Activated CD4-positive, alpha-beta T cell treated with anti-CD3 and anti-CD28 coated beads for 36 hours (primary cell): ENCODE data around the gene EMX2. TPM values are rescaled to one million over a fixed set of nuclear protein-coding genes. Genes with fewer than 3 reads are reported as not detected.

Source experiments
- ATAC-seq: fragments of 200-7000 bp; cut with Tn5 transposase; one replicate; pipeline ENCODE4 v1.10.0; 2021; ENCODE audit warnings: mild to moderate bottlenecking, moderate library complexity
- CTCF ChIA-PET: fragments of 350-600 bp; sonication (Branson Sonifier 250); formaldehyde crosslinking; loops from one replicate; lab custom pipeline; 2021; ENCODE audit warnings: antibody characterized with exemption; lab: Charles Lee
- POLR2A ChIA-PET: fragments of 350-600 bp; sonication (Branson Sonifier 250); formaldehyde crosslinking; loops from one replicate; lab custom pipeline; 2021; ENCODE audit warnings: antibody characterized with exemption, inconsistent platforms; lab: Charles Lee
- DNase-seq: peaks from one replicate; pipeline ENCODE4 v3.0.0-alpha.2; 2020
- H3K27ac Mint-ChIP-seq: one replicate; pipeline ENCODE4 v1.8.0; 2021; ENCODE audit warnings: mixed read lengths
- H3K27me3 Mint-ChIP-seq: one replicate; pipeline ENCODE4 v1.8.0; 2021; ENCODE audit warnings: mixed read lengths
- H3K36me3 Mint-ChIP-seq: one replicate; pipeline ENCODE4 v1.8.0; 2021; ENCODE audit warnings: low read depth, mixed read lengths
- H3K4me1 Mint-ChIP-seq: one replicate; pipeline ENCODE4 v1.8.0; 2021; ENCODE audit warnings: mixed read lengths
- H3K4me3 Mint-ChIP-seq: one replicate; pipeline ENCODE4 v1.8.0; 2021; ENCODE audit warnings: mild to moderate bottlenecking, moderate library complexity, mixed read lengths
- H3K9me3 Mint-ChIP-seq: one replicate; pipeline ENCODE4 v1.8.0; 2021; ENCODE audit warnings: low read depth, mixed read lengths
- intact Hi-C, 2 experiments: fragments of 100-400 bp; cut with DNase I in 1 of 2; cut with micrococcal nuclease in 1 of 2; formaldehyde crosslinking; loops; one replicate each; pipeline versions ENCODE4 v1.14.2 to v1.15.1; 2022 to 2024; cut with DNase I, micrococcal nuclease
- total RNA-seq, 2 experiments: library from RNA; stranded (reverse); gene quantifications; one replicate each; pipeline ENCODE4 v1.2.3, GENCODE V29; 2021

Gene EMX2
- total RNA-seq, 2 experiments from 2014 or later = not detected

- H3K27me3 Mint-ChIP-seq = peaks cover 65% of the 10 kb centered on the region
- ATAC-seq (no peak), DNase-seq (no peak)
- peaks cover 6% of the 10 kb centered on the region for H3K4me1 Mint-ChIP-seq
- H3K9me3 Mint-ChIP-seq = no peaks in the 10 kb centered on the region
- H3K4me3 Mint-ChIP-seq = no peak overlapping the region
- H3K36me3 Mint-ChIP-seq = no peaks in the 10 kb centered on the region
- CTCF ChIA-PET = interaction anchor here (1.0 to 1.3 kb wide), 2 partner anchors 35 to 37 kb away, joined by 3 read pairs; no protein-coding TSS in a partner anchor
- no peak overlapping the region for H3K27ac Mint-ChIP-seq
- intact Hi-C loops = loop anchor here (2.0 to 10.0 kb wide), 4 partner anchors 15 to 205 kb away; no protein-coding TSS in a partner anchor
- POLR2A ChIA-PET = no interaction called here
Observed at GRCh38 chr10:117532003-117532385, 10.6 kb upstream of the EMX2 start.

DNA sequence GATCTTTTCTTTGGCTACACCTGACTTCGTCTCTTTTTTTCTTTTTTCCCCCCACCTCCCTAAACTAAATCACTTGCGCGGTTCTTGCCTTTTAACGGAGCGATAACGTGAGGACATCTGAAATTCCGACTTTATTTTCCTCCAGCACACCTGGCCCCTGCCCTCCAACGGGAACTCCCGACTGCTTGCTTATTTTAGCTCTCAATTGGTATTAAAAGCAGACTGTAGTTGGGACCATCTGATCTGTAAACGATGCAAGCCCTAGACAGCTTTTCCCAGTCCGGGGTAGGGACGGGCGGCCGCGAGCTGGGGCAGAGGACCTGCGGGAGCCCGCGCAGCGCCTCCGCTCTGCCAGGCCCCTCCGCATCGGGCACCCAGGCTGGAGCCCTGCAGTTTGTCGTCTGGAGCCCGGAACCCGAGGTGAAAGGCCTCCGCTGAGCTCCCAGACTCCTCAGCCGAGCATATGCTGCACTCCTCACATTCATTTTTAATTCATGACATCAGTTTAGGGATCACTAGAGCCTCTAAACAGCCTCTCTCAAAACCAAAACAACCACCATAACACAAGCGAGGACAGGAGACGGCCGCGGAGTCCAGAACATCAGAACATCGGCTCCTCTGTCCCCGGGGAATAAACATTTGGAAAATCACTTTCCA lies 10.0 kb upstream of the EMX2 start:
- no peak overlapping the region for H3K27ac Mint-ChIP-seq
- no peak for DNase-seq
- ChIA-PET CTCF (interaction anchor here (1.0 to 1.3 kb wide), 2 partner anchors 36 to 927 kb away, joined by 3 to 4 read pairs; no protein-coding TSS in a partner anchor), POLR2A (no interaction called here)
- peaks cover 6% of the 10 kb centered on the region for H3K4me1 Mint-ChIP-seq
- H3K36me3 Mint-ChIP-seq = no peaks in the 10 kb centered on the region
- no peaks in the 10 kb centered on the region for H3K9me3 Mint-ChIP-seq
- no peak for ATAC-seq
- peaks cover 65% of the 10 kb centered on the region for H3K27me3 Mint-ChIP-seq
- no peak overlapping the region for H3K4me3 Mint-ChIP-seq
- intact Hi-C loops = loop anchor here (1.0 to 10.0 kb wide), 5 partner anchors 9 to 205 kb away; no protein-coding TSS in a partner anchor

- Mint-ChIP-seq H3K9me3 (no peaks in the 10 kb centered on the region), H3K27me3 (peaks cover 66% of the 10 kb centered on the region), H3K36me3 (no peaks in the 10 kb centered on the region), H3K4me1 (peaks cover 9% of the 10 kb centered on the region), H3K27ac (no peak overlapping the region), H3K4me3 (no peak overlapping the region)
- no peak for DNase-seq
- intact Hi-C loops = loop anchor here (1.0 to 10.0 kb wide), 6 partner anchors 8 to 367 kb away; no protein-coding TSS in a partner anchor
- CTCF ChIA-PET = interaction anchor here (1.0 kb wide), 2 partner anchors 13 to 926 kb away, joined by 3 to 4 read pairs; no protein-coding TSS in a partner anchor
- no peak for ATAC-seq
- POLR2A ChIA-PET = no interaction called here
Observed at GRCh38 chr10:117533507-117534281, 8.9 kb upstream of the EMX2 start.

DNA sequence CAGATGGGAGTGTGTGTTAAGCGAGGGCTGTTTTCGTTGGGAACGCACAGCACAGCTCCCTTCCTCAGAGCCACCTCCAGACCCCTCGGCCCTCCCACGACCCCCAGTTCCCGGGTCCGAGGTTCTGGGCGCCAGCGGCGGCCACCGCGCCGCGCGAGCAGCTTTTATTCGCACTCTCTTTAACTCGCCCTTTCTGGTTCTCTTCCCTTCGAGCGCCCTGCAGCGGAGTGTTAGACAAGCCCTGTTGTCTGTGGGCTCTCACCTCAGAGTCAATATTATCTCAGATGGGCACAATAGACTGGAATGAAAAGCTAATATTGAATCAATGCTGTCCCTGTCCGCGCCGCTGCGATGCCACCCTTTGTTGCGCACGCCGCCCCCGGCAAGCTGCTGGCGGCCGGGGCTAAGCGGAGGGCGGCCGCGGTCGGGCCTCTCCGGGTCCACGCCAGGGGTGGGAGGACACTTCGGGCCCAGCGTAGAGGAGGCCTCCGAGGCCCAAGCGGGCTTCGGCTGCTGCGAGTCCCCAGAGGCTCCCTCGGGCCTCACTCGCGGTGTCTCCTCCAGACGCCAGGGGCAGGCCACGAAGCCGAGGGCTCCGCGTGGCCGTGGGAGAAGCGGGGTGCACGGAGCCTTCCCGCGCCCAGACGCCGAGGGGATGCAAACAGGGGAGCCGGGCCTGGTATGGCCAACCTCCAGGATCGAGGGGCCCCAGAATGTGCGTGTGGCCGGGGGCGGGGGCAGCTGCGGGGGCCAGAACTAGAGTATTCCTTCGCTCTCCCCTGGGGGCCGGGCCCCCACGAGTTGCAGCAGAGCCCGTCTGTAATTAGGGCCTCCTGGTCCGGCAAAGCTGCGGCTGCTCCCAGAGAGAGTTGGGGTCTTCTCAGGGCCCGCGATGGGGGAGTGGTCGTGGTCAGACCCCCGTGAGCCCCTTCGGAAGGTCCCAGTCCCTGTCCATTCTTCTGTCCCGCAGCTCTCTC lies 7.9 kb upstream of the EMX2 start:
- no peak for ATAC-seq
- peaks cover 9% of the 10 kb centered on the region for H3K4me1 Mint-ChIP-seq
- no peaks in the 10 kb centered on the region for H3K9me3 Mint-ChIP-seq
- H3K4me3 Mint-ChIP-seq = no peak overlapping the region
- DNase-seq = no peak
- peaks cover 68% of the 10 kb centered on the region for H3K27me3 Mint-ChIP-seq
- no peak overlapping the region for H3K27ac Mint-ChIP-seq
- ChIA-PET POLR2A (no interaction called here), CTCF (interaction anchor here (0.7 to 1.0 kb wide), 2 partner anchors 12 to 50 kb away, joined by 3 read pairs; no protein-coding TSS in a partner anchor)
- intact Hi-C loops = loop anchor here (2.0 to 10.0 kb wide), 6 partner anchors 118 to 573 kb away; no protein-coding TSS in a partner anchor
- no peaks in the 10 kb centered on the region for H3K36me3 Mint-ChIP-seq

GRCh38 chr10:117535298-117536071 lies 7.1 kb upstream of the EMX2 start:
- Mint-ChIP-seq H3K9me3 (no peaks in the 10 kb centered on the region), H3K4me3 (no peak overlapping the region), H3K27ac (no peak overlapping the region), H3K27me3 (peaks cover 71% of the 10 kb centered on the region), H3K4me1 (peaks cover 9% of the 10 kb centered on the region), H3K36me3 (no peaks in the 10 kb centered on the region)
- intact Hi-C loops = loop anchor here (2.0 to 10.0 kb wide), 5 partner anchors 117 to 572 kb away; no protein-coding TSS in a partner anchor
- CTCF ChIA-PET = interaction anchor here (0.7 kb wide), 1 partner anchor 51 kb away, joined by 3 read pairs; no protein-coding TSS in a partner anchor
- DNase-seq (peak; percentile 24), ATAC-seq (no peak)
- POLR2A ChIA-PET = no interaction called here

DNA sequence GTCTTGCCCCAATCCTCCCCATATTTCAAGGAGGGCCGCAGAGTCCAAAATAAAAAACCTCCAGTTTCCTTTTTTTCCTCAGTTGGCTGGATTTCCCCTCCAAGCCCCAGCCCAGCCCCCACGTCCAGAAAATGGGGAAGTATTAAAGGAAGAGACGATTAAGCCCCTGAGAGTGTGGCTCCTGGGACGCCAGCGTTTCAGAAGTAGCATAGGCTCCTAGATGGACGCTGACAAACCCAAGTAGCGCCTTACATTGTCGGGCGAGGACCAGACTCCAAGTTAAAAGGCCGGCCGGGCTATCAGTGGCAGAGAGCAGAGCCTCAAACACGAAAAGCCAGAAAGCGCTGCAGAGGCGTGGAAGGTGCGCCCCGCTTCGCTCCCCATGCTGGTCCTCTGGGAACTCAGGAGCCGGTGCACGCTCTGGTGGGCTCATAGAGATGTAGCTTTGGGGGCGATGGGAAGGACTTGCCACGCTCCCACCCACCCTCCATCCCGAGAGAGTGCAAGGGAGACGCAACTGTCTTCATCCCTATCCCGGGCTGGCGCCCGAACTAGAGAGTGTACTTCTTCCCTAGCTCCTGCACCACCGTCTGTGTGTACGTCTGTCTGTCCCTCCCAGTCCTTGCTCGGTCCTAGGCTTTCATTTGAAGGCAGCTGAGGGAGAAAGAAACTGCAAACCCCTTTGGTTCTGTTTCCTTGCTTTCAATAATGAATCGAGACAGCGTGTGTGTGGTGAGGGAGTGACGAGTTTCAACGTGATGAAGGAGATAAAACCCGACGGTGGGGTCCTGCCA lies 6.3 kb upstream of the EMX2 start:
- H3K36me3 Mint-ChIP-seq = no peaks in the 10 kb centered on the region
- ChIA-PET CTCF (no interaction called here), POLR2A (no interaction called here)
- H3K27ac Mint-ChIP-seq = no peak overlapping the region
- peaks cover 71% of the 10 kb centered on the region for H3K27me3 Mint-ChIP-seq
- ATAC-seq (no peak), DNase-seq (peak; percentile 30)
- no peaks in the 10 kb centered on the region for H3K9me3 Mint-ChIP-seq
- H3K4me3 Mint-ChIP-seq = no peak overlapping the region
- intact Hi-C loops = loop anchor here (5.0 to 10.0 kb wide), 4 partner anchors 116 to 571 kb away; no protein-coding TSS in a partner anchor
- peaks cover 10% of the 10 kb centered on the region for H3K4me1 Mint-ChIP-seq

- intact Hi-C loops = loop anchor here (1.0 to 10.0 kb wide), 5 partner anchors 115 to 704 kb away; no protein-coding TSS in a partner anchor
- no peak overlapping the region for H3K27ac Mint-ChIP-seq
- H3K27me3 Mint-ChIP-seq = peaks cover 71% of the 10 kb centered on the region
- peaks cover 13% of the 10 kb centered on the region for H3K4me1 Mint-ChIP-seq
- no peaks in the 10 kb centered on the region for H3K36me3 Mint-ChIP-seq
- no peaks in the 10 kb centered on the region for H3K9me3 Mint-ChIP-seq
- POLR2A ChIA-PET = no interaction called here
- no peak for DNase-seq
- no peak for ATAC-seq
- CTCF ChIA-PET = no interaction called here
- no peak overlapping the region for H3K4me3 Mint-ChIP-seq
Observed at GRCh38 chr10:117536866-117537435, 5.6 kb upstream of the EMX2 start.

GRCh38 chr10:117537436-117537903 lies 5.1 kb upstream of the EMX2 start:
- intact Hi-C loops = loop anchor here (1.0 to 10.0 kb wide), 5 partner anchors 115 to 704 kb away; no protein-coding TSS in a partner anchor
- no peak overlapping the region for H3K4me3 Mint-ChIP-seq
- no peaks in the 10 kb centered on the region for H3K36me3 Mint-ChIP-seq
- peaks cover 67% of the 10 kb centered on the region for H3K27me3 Mint-ChIP-seq
- peak; percentile 61 for DNase-seq
- no peak overlapping the region for H3K27ac Mint-ChIP-seq
- peaks cover 14% of the 10 kb centered on the region for H3K4me1 Mint-ChIP-seq
- ChIA-PET POLR2A (no interaction called here), CTCF (interaction anchor here (1.2 kb wide), 1 partner anchor 705 kb away, joined by 5 read pairs; no protein-coding TSS in a partner anchor)
- H3K9me3 Mint-ChIP-seq = no peaks in the 10 kb centered on the region
- ATAC-seq = peak; percentile 38

DNA sequence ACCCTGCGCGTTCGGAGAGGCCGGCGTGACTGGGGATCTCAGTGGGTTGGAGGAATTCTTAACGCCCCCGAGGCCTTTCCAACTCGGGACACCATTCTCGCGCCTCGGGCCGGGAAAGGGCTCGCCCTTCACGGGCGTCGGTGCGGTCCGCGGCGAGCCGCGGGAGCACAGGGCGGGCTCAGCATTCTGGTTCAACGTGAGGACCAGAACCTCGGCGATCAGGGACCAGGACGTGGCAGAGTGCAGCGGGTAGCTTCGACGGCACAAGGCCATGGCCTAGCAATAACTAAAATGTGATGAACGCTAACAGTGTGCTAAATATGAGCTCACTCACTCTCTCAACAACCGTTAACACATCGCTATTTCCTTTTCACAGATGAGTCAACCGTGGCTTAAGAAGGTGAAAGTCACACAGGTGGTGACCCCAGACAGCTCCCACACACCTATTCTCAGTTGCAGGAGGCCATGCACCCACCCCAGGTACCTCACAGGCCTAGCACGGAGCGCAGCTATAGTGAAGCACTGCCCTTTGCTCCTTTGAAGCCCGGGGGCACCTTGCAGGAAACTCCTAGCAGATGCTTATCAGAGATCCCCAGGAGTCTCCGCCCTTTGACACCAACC lies 4.5 kb upstream of the EMX2 start:
- peak; percentile 25 for DNase-seq
- no peaks in the 10 kb centered on the region for H3K9me3 Mint-ChIP-seq
- no peaks in the 10 kb centered on the region for H3K36me3 Mint-ChIP-seq
- peak; percentile 58 for ATAC-seq
- peak overlapping the region; percentile 8 for H3K27ac Mint-ChIP-seq
- H3K4me1 Mint-ChIP-seq = peaks cover 16% of the 10 kb centered on the region
- H3K4me3 Mint-ChIP-seq = no peak overlapping the region
- intact Hi-C loops = loop anchor here (1.0 to 10.0 kb wide), 5 partner anchors 114 to 703 kb away; no protein-coding TSS in a partner anchor
- H3K27me3 Mint-ChIP-seq = peaks cover 65% of the 10 kb centered on the region
- CTCF ChIA-PET = interaction anchor here (0.6 to 1.6 kb wide), 6 partner anchors 9 to 704 kb away, joined by 3 to 7 read pairs (median 4); no protein-coding TSS in a partner anchor
- POLR2A ChIA-PET = no interaction called here
